HG03521 (cell line): ENCODE measurements around the gene CFAP77.
"Not testable (repeated sequence)": the region's sequence is repeated elsewhere in the genome, so short reads cannot be mapped to it uniquely, and the experiment has no call there.

Source experiments
- ATAC-seq: cut with Tn5 transposase; IDR thresholded peaks from one replicate; pipeline ENCODE4 v1.9.1; 2021; ENCODE audit warnings: mild to moderate bottlenecking, moderate library complexity; ENCODE audit not compliant: unreplicated experiment

Gene CFAP77

DNA sequence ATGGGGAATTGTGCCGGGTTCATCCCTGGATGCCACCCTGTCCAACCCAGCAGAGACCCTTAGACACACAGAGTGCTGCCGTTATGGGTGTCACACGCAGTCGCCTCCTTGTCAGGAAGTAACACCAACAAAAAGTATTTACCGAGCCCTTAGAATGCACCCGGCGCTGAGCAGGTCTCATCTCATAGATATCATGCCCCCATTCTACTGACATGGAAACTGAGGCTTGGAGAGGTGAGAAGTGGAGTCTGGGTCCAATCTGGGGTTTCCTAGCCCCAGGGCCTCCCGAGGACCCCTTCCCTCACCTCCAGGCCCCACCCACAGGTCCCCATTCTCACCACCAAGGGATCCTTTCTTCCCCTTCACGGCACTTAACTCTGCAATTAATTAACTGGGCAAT, 135.6 kb downstream of the CFAP77 start:
- ATAC-seq, result no peak

DNA sequence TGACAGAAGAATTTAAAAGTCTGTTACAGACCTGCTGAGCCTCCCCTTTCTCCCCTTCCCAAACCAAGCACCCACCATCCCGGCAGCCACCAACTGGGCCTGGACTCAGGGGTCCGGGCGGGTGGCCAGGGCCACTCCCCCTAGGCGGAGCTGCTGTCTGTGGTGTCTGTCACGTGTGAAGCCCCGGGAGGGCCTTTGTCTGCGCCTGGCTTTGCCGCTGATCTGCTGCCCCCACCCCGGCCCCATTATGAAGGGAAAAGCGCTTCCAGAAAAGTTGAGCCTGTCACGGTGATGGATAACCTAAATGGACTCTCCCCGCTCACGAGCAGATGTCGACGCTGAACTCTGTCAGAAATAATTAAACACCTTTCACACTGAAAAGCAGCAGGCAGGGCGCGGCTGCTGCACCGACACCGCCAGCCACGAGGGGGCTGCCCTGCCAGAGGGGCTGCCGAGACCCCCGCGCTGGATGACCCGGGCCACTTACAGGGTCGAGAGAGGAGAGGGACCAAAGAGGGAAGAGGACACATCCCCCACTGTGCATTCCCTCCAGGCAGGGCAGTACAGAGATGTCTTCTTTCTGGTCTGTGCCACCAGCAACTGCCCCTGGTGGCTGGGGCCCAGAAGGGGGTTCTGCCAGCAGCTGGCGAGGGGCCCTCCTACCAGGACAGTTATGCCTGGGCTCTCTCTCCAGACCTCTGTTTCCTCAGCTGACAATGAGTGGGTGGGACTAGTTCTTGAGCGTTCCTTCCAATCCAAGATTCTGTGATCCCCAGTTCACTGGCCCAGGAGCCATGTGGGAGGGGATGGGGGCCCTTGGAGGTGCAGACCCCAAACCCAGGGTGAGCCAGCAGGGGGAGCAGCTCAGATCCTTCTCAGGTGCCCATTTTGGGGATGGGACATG, 136.4 kb downstream of the CFAP77 start:
- no peak for ATAC-seq

DNA sequence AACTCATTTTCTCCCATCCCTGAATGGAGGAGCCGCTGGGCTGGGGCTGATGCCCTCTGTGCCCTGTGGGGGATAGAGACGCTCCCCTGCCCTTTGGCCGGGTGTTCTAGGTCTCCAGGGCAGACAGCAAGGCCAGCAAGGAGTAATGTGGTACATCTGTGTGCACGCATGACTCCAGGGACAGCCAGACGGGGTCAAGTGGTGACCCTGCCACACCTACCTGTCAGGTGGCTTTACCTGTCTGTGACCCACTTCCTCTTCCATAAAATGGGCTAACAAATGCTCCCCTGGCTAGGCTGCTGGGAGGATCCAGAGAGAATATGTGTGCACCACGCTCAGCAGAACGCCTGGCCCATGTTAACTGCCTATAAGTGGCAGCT, 137.0 kb downstream of the CFAP77 start:
- no peak for ATAC-seq

DNA sequence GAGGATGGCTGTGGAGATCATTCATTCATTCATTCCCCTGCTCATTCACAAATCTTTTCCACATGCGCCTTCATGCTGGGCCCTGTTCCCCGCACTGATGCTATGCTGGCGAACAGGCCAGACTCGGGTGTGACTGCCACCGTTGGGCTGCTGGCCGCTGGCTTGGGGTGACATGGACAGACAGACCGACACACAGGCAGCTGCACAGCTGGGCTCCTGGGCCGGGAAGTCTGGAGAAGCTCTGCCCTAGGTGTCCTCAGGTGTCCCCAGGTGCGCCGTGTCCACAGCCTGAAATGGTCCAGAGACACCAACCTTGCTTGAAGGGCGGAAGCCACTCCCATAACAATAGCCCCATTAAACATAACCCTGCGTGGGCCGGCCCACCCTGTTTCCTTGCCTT, 137.4 kb downstream of the CFAP77 start:
- ATAC-seq, result no peak

DNA sequence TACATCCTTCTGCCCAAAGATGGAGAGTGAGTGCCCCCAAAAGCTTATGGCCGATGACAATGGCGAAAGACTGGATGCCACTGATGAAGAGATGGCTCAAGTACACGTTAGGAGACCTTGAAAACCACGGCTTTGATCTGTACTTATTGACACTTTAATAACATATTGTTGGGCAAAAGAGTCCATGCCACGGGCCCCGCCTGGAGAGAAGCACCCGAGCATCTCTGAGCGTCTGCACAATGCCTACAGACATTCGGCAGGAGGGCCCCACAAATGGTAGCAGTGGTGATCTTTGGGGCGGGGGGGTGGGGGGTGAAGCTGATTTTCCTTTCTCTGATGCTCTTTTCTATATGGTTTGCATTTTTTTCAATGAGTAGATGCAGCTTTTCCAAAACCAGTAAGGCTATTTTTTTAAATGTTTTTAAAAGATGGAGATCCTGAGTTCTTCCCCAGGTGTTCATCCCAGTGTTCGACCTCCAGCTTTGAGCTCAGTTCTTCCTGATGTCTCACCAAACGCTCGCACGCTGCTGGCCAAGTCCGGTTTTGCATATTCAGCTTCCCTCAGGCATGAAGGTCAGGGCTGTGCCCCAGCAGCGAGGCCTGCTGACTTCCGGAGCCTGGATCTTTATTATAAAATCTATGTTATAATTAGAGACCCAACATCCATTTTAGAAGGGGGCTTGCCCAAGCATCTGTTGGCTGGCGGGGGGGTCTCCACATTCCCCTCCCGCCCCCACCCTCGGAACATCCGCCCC, 138.1 kb downstream of the CFAP77 start:
- no peak for ATAC-seq

DNA sequence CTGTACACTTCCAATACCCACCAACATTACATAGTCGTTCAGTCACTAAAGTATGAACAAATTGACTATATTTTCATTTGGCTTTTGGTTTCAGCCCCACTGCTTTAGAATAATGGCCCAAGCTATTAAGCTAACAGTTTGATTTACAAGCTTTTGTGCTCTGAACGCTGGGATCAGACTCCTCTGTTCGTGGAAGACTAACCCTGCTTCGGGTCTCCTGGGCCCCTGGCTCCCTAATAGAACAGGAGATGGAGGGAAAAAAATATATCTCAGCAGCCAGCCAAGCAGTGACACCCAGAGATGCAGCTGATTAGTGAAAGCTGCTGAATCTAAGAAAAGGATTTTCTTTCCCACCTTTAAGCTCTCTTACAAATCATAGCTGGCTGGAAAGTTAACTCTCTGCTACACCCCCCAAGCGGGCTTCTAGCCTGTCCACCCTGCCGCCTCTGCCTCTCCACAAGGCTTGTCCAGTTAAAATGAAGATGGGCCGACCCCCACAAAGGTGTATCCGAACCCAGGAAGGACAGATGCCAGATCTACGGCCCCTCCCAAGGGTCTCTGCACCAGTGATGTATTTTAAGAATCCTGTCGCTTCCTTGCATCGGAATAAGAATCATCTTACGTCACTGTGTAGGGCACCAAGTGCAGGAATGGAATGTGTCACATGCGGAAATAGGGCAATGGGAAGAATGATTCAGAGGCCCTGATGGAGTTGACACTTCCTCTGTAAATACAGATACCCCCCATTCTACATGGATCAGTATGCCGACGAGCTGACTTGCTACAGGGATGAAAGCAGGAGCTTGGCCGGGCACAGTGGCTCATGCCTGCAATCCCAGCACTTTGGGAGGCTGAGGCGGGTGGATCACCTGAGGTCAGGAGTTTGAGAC, 139.0 kb downstream of the CFAP77 start:
- no peak for ATAC-seq

DNA sequence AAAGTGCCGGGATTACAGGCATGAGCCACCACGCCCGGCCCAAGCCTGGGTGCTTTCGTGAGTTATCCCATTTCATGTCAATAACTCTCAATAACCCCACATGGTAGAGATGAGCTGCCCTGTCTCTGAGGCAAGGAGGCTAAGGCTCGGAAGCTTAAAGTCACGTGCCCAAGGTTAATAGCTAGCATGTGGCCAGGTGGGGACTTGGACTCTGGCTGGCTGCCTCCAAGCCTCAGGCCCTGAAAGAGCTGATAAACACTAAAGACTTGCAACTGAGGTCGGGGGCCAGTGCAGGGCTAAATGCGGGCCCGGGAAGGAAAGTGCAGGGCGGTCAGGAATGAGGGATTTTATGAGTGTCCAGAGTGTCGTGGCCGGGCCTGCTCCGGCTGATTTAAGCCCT, 141.5 kb downstream of the CFAP77 start:
- ATAC-seq, result no peak

DNA sequence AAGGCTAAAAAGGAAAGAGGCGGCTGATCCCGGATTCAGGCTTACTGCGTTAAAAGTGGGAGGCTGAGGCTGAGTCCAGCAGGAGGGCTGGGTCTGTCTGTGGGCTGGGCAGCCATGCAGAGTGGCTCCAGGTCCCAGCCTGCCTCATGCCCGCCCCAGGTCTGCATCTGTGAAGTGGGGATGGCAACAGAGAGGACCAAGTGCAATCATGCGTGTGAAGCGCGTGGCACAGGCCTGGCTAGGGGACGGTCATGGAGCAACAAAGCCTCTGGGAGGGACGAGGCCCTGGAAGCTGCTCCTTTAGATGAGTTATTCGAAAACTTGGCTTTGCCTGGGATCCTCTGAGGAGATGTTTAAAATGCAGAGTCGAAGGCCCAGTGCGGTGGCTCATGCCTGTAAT, 142.0 kb downstream of the CFAP77 start:
- ATAC-seq, result no peak

DNA sequence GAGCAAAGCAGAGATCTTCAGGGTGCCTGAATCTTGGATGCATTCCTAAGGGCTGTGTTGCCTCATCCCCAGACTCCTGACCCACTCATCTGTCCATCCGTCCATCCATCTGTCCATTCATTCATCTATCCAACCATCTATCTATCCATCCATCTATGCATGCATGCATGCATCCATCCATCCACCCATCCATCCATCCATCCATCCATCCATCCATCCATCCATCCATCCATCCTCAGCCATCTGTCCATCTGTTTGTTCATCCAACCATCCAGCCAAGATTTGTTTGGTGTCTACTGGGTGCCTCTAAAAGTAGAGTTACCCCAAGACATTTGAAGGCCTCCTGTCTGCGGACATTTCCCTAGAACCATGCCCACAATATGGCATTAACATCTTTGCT, 144.7 kb downstream of the CFAP77 start:
- ATAC-seq, result no peak

DNA sequence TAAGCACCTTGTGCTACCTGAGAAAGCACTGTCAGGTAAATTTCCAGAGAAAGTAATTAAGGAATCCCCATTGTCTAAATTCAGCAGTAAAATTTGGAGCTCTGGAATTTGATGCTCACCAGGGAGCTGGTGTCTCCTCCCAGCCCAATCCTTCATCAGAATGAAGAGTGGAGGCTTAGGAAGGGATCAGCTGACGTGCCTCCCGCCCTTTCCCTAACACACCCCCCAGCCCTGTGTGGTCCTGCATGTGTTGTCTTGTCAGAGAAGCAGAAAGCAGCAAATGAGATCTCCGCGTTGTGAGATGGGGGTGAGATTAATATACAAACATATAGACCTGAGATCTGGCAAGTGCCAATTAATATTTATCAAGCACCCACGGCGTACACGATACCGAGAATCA, 145.5 kb downstream of the CFAP77 start:
- ATAC-seq, result no peak

DNA sequence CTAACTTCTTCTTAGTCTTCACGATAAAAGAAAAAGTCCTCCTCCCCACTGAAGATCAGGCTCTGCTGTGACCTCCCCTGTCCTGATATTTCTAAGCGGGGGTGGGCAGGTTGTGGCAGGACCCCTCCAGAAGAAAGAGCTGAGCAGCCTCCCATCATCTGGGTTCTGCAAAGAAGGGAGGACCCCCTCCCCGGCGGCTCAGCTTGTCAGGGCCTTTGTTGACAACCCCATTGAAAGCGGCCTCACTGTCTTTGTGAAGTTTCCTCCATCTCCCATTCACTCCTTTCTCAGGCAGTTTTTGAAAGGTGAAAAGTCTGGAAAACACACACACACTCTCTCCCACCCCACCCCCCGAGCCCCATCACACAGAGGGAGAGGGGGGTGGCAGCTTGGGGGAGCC, 146.2 kb downstream of the CFAP77 start:
- ATAC-seq, result no peak

DNA sequence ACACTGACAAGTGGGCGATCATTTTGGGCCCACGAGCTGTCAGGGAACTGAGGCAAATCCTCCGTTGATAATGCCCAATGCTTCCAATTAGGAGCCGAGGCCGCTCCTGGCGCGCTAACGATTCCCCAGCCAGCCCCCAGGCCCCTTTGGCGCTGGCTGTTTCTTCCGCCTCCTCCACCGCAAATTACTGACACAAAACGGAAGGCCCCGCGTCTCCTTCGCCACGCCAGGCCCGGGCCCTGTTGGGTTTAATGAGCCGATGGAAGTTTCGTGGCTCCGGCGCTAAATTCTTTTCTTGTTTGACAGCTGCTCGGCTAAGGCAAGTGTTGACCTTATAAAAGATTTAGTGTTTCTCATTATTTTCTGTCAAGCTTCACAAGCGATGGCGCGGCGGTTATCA, 146.7 kb downstream of the CFAP77 start:
- no peak for ATAC-seq

DNA sequence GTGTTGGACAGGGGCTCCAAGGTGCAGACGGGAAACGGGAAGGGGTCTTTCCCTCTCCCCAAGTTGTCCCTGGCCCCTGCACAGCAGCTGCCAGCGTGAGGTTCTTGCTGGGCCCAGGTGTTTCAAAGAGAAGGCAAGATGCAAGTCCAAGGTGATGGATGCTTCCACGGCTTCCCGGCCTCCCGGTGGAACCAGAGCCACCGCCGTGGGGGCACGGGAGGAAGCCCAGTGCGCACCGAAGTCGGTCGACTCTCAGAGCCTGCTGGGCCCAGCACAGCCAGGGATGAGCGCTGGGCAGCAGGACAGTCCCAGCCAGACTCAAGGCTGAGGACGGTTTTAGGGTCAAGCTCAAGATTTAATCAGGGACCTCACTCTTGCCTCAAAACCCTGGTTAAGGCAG, 147.1 kb downstream of the CFAP77 start:
- no peak for ATAC-seq

DNA sequence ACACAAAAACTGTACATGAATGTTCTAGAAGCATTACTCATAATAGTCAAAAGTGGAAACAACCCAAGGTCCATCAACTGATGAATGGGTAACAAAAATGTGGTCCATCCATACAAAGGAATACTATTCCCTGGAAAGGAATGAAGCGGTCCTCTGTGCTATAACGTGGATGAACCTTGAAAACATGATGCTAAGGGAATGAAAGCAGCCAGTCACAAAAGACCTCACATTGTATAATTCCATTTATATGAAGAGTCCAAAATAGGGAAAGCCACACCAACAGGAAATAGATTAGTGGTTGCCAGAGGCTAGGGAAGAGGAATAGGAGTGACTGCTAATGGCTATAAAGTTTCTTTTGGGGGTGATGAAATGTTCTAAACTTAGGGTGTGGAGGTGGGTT, 149.7 kb downstream of the CFAP77 start:
- ATAC-seq, result no peak

DNA sequence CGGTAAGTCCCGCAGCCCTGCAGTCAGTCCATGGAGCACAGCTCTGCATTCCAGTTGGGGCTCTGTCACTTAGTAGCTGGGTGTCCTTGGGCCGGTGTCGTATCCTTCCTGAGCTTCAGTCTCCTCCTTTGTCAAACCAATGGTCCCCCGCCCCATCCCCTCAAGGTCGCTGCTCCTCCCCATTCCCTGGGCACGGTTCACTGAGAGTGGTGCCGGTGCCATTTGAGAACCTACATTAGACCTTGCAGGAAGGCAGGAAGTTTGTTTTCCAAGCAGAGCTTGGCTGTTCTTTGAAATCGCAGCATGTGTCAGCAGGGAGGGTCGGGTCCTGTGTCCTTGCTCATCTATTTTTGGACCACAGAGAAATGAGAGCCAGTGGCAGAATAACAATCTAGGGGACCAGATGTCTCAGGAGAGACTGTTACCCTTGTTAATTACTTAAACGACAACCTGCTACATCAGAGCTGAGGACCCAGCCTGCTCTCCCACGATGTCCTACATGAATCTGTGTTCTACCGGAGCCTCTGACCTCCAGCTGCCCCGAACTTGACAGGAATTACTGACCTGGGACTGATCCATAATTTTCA, 150.7 kb downstream of the CFAP77 start:
- ATAC-seq, result no peak

DNA sequence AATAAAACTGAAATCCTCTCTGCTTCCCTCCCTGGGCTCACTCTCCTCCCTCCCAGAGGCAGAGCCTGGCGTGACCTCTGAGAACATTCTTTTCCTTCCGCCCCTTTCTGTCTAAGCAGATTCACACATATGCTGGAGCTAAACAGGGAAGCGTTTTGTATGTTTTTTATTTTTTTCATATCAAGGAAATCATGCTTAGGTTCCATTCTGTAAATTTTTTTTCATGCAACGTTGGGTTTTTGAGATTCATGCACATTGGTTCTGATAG, 152.2 kb downstream of the CFAP77 start:
- no peak for ATAC-seq

DNA sequence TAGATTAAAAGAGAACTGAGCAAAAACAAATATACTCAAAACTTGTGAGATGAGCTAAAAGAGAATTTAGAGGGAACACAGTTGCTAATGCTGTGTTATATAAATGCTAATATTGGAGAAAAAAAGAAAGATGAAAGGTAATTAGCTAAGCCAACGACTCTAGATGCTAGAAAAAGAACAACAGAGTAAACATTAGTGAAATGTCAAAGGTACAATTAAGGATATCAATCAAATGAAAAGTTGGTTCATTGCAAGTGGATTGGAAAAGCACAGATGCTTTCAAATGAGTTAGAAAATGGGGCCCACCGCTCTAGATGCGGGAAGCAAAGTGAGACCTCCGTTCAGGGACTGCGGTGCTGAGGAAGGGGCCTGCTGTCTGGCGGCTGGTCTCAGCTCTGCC, 154.5 kb downstream of the CFAP77 start:
- ATAC-seq, result no peak

DNA sequence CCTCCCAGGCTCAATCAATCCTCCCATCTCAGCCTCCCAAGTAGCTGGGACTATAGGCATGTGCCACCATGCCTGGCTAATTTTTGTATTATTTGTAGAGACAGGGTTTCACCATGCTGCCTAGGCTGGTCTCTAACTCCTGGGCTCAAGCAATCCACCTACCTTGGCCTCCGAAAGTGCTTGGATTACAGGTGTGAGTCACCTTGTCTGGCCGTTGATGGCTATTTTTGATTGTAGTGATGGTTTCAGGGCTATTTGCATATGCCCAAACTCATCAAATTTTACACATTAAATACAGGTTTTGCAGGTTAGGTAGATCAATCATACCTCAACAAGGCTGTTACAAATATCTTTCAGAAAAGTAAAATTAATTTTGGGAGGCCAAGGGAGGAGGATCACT, 158.8 kb downstream of the CFAP77 start:
- ATAC-seq, result not testable (repeated sequence)

DNA sequence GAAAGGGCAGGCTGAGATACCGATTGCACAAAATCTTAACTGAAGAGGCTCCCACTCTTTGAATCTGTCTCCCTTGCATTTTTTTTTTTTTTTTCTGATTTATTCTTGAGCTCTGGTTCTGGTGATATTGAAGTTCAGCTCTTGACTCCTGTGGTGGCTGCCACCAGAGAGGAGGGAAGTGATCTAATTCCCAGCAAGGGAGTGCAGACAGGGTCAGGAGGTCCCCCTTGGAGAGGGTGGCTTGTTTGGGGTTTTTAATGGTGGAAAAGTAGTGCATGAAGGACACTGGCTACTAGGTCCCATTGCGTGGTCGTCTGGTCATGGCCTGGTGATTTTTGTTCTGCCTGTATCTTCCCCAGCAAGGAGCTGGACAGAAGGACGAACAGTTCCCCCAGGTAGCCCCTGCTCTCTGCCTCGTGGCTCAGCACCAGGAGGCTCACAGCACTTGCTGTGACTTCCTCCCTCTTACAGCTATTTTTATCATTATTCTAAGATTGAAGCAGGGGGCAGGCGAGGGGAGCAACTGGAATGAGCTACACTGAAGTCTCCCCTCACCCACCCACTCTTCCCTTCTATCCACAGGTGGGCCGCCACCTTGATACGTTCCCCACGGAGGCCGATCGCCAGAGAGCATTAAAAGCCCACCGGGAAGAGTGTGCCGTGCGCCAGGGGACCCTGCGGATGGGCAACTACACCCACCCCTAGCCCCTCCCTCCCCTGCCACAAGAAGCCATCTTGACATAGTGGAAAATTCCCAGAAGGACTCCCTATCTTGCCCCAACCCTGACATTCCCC, 162.0 kb downstream of the CFAP77 start:
- no peak for ATAC-seq

DNA sequence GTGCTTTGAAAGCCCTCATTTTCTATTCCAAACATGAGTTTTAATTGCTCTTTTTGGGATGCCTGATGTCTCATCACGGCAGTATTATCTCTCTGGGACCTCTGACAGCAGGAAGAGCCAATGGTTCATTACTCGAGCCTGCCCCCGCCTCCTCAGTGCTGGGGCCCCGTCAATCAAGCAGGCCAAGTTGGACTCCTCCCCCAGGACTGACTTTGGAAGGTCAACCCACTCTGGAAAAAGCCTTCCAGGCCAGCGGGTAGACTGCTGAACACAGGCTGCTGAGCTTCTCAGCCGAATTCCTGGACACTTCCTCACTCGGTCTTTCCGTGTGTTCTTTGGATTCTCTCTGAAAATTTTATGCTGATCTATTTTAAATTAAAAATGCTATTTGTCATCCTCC, 162.9 kb downstream of the CFAP77 start:
- ATAC-seq, result no peak
